Raji (cell line): Measurements from ENCODE around the gene ENTPD6.

Experiments used
- POLR2A ChIP-seq: IDR thresholded peaks from 2 replicates; pipeline ENCODE4 v1.6.1; 2011; ENCODE audit warnings: low read depth, low read length, control low read depth; ENCODE audit not compliant: insufficient read depth

Gene ENTPD6

DNA sequence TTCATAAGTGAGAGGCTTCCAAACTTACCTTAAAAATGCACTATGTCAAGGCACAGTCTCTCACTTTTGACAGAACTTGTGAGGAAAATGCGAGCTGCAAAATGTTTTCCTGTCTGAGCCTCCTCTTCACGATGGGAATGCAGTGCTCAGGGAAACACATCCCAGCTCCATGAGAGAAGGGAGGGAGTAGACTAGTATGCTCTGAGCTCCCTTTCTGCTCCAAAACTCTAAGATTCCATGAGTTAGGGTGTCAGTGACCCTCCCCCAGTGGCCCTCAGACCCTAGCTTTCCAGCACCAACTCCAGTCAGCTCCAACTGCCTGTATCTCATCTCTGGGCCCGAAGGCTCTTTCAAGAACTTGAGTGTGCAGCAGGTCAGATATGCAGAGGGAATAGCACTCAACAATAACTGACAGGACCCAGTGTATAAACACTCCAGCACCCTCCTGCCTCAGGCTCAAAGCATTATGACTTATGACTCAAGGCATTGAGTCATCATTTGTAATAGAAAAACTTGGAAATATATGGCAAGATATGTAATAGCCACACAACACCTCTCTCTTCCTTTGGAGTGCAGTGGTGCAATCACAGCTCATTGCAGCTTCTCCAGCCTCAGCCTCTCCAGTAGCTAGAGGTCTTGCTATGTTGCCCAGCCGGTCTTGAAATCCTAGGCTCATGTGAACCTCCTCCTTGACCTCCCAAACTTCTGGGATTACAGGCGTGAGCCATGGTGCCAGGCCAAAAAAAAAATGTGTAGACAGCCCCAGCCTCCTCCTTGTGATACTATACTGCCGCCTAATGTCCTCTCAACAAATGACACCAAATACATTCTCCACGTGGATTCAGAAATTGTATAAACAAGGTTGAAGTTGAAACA, 16.7 kb upstream of the ENTPD6 start:
- TF ChIP-seq POLR2A, result no peak

DNA sequence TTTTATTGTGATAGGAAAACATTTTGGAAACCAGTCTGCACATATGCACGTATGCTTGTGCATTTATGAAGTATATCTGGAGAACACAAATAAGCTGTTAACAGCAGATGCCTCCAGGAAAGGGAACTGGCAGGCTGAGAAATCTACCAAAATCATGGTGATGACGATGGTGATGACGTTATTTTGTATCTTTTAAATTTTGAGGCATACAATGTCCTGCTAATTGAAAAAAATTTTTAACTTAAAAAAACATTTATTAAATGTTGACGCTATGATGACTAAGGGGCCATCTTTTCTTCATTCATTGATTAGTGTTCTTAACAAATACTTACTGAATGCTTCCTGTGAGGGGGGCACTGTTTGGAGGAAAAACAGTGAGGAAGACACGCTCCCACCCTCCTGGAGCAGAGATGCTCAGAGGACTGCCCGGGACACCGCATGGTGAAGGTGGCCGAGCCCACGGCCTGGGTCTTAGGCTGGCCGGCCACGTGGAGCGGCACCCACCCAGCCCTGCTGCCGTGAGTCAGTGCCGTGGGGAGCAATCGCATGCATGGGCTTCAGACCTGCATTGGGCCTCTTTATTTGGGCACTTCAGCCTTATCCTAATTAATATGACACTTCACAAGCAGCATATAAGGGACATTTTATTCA, 15.9 kb upstream of the ENTPD6 start:
- no peak for TF ChIP-seq POLR2A

DNA sequence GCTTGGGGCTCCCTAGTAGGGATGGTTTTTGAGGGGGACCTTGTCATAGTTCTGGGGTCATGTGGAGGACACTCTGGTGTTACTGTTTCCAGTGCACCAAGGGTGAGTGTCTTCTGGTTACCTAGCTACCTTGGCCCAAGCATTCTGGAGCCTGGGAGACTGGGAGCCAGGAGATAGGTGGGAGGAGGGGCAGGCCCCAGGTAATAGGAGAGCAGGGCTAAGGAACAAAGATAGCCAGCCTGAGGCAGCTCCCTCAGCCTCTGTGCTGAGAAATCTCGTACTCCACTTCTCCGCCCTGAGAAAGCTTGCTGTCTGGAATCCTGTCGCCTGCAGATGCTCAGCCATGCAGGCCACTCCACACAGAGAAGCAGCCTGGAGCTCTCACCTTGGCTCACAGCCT, 8.3 kb upstream of the ENTPD6 start:
- no peak for TF ChIP-seq POLR2A

DNA sequence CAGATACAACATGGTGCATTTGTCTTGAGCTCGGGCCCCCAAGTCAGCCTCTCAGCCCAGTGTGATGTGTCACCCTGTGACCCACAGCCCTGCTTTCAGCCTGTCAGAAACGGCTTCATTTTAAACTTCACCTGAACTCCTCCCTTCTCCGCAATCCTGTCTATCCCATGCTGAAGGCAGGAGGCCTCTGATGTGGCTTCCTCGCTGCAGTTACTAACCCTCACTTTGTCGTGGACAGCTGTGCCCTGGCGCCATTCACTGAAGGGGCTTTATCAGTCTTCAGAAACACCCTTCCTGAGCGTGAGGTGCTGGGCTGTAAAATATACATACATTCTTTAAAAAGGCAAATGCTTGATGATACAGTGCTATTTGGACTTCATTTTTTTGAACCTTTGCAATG, 7.9 kb upstream of the ENTPD6 start:
- no peak for TF ChIP-seq POLR2A

DNA sequence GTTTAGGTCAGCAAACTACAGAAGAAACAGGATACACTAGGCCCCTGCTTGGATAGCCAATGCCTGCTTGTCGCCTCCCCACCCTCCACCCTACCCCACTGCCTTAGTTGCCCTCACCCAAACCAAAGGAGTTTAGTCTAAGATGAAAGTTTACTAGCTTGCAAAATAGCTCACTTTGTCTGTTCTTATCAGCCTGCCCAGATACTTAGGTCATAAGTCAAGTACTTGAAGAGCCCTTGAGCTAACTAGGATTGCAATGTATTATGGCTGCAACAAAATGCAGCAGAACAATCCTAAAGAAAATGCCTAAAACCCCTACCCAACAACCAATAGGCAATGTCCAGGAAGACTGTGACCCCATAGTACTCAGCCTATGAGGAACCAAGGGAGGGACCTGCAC, 7.3 kb upstream of the ENTPD6 start:
- no peak for TF ChIP-seq POLR2A

DNA sequence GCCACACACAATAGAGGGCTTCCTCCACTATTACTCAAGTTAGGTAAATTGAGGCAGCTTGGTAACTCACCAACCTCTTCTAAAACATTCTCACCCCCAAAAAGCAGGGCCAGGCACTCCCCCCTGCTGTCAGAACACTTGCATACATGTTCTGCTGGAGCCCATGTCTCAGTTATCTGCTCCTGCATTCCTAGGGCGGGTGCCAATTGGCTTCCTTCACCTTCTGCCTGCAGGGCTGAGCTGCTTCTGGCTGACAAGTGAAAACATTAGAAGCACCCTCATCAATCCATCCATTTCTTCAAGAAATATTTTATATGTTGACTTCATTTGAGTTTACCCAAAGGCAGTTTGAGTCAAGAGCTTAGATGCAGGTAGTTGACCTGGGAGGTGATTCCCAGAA, 4.5 kb upstream of the ENTPD6 start:
- no peak for TF ChIP-seq POLR2A

DNA sequence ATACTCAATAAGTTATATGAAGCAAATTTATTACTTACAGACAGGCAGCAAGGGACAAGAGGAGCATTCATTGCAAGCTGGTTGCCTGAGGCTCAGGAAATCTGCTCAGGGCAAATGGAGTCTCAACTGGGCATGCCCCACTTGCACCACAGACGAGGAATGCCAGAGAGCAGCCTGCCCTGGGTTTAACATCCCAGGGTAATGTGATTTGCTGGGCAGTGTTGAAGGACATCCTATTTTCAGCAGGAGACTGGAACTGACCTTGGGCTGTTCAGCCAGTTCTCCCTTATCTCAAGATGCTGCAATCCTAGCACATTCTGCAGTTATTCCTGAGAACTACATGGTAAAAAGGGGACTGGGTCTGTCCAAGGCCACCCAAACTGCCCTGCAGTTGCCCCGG, 3.8 kb upstream of the ENTPD6 start:
- TF ChIP-seq POLR2A, result no peak

DNA sequence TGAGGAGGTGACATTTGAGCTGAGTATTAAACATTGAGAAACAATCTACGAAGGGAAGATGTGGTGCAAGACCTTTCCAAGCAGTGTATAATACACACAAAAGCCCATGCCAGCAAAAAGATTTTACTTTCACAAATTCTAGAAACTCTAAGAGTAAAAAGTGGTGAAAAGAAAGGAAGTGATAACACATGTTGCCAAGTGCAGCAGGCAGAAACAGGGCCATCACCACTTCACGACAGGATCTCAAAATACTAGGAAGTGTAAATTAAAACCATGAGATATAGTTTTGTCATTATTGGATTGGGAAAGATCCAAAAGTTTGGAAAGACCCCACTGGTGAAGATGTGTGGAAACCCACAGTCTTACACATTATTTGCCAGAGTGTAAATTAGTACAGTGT, 1.7 kb upstream of the ENTPD6 start:
- TF ChIP-seq POLR2A, result no peak

DNA sequence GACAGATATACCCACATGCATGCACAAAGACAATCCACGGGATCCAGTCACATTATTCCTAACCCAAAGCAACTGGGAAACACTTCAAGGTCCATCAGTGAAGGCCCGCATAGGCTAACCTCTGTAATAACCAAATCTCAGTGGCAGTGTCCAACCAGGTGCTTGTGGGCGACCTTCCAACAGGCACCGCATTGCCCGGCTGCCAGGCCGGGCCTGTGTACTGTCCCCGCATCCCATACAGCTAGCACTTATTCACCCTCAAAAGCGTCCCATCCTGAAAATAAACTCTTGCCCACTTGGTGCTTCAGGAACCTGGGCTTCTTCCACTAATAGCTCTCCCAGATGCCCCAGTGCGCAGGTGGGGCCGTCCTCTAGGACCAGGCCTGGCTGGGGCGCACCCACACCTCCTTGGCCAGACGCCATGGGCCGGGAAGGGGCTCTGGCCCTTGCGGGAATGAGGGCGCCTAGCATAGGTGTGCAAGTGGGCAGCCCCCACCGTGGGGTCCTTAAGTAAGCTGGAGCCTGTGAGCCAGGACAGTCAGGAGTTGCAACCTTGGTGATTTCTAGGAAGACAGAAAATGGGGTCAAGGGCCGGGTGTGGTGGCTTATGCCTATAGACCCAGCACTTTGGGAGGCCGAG, 1.1 kb upstream of the ENTPD6 start:
- TF ChIP-seq POLR2A, result no peak

DNA sequence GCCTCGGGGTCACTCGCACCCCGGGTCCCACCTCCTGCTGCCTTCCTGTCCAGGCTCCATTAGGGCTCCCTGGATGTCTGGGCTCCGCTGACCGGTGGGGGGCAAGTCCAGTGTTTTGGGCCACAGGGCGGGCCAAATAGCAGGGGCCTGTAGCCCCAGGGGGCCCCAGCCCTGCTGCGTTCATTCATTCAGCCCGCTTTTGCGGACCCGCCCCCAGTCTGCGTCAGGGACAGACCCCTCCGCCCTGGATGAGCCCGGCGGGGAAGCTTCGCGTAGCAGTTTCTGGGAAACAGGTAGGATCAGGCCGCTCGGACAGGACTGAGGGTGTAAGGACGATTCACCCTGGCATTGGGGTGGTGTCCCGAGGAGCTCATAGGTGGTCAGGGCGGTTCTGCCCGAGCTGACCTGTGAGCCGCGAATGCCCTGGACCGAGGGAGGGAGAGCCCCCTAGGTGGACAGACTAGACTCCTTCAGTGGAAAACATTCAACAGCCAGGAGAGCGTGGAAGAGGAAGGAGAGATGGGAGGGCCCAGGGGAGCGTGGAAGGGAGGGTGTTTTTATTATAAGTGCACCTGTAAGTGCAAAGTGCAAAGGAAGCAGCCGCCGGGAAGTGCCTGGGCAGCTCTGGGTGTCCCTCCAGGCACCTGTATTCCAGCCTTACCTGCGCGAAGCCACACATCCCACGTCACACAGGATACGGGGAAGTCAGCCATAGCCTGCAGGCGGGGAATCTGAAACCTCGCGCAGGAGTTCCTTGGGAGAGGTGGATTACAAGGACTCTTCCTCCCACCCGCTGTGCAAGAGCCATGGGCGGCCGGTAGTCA, 662 bp downstream of the ENTPD6 start:
- no peak for TF ChIP-seq POLR2A

DNA sequence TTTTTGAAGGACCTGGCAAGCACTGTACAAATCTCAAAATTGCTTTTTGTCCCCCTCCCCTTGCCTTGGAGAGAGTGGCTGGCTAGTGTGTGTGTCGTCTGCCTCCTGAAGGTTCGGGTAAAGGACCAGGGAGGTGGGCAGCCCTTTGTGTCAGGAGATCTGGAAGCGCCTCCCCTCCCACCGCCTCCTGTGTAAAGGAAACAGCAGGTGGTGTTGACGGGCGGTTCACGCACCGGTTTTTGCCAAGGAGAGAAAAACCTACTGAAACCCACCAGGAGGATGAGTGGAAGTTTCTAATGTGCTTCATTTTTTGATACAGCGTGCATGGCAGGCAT, 1.2 kb downstream of the ENTPD6 start:
- TF ChIP-seq POLR2A, result no peak

DNA sequence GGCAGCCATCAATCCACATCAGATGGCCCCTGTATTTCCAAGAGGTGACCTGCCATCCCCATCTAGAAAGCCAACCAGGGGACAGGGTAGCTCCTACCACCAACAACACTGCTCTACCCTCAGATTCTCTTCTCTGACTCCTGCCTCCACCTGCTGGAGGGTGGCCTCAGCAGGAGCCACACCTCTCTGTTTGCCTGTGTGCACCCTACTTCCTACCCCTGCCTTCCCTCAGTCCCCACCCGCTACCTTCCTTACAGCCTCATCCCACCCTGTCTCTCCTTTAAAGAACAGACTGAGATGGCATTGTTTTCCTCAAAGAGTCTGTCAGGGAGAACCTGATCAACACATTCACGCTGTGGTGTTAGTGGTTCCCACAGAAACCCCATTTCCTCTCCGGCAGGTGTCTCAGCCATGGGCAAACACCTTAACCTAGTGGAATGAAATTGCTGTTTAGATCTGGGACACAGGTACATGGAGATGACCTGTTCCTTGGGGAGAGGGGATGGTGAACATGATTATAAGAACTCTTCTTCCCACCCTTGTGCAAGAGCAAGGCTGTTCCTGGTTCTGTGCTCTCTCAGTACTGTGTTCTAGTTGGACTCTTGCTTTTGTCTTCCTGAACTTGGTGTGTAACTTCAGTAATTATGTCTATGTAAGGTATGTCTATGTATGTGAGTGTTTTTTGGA, 1.8 kb downstream of the ENTPD6 start:
- no peak for TF ChIP-seq POLR2A

DNA sequence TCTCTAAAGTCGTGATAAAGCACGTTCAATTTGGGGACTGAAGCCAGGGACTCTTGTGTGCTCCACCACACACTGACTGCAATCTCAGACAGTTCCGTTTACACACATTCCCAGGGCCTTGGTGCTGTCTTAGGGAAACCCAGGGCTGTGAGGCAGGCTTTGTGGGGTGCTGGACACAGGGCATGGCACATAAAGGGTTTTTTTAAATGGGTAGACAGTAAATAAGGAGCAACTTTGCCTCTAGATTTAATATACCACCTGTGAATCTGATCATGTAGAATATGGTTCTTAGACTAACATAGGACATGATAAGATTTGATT, 2.3 kb downstream of the ENTPD6 start:
- no peak for TF ChIP-seq POLR2A

DNA sequence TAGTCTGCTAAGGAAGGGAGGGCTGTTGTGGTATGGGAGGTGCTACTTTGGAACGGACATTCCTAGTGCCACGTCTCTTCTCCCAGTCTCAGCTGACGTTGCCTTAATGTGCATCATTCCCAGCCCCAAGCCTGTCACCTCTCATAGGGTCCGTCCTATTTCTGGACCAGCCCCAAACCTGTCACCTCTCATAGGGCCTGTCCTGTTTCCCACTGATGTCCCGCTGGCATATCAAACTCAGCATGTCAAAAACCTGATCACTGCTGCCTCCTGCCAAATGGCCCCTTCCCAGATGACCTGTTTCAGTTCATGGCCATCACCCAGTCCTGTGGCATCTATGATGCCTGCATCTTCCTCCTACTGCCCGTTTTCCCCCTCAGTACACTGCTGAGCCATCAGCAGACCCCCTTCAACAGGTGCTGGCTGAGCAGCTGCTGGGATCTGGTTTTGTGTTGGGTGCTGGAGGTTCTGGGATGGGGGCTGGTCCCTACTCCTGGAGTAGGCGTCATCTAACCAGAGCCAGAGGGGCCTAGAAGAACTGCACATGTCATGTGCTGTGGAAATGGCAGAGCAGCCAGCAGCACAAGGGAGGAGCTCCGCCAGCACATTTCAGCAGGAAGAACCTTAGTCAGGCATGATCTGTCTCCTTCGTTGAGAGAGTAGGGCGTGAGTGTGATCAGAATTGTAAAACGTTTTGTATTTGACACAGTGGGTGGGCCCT, 3.3 kb downstream of the ENTPD6 start:
- no peak for TF ChIP-seq POLR2A
